Mucosa of gallbladder (tissue), 1 donor: Measurements from ENCODE around the gene IGSF21. TPM values are rescaled to one million over a fixed set of nuclear protein-coding genes. Genes with fewer than 3 reads are reported as not detected.

ENCODE experiments used
- DNase-seq: peaks from one replicate; pipeline ENCODE4 v3.0.0-alpha.2; 2020; ENCODE audit warnings: low spot score
- total RNA-seq: library from RNA; stranded (reverse); gene quantifications from one replicate; pipeline ENCODE4 v1.2.1, GENCODE V29; 2021
- donor health status: DM: no; HTN: no; CAD: no.

IGSF21 gene
- total RNA-seq, 1 donor from 2014 or later = 7.0 TPM

DNA sequence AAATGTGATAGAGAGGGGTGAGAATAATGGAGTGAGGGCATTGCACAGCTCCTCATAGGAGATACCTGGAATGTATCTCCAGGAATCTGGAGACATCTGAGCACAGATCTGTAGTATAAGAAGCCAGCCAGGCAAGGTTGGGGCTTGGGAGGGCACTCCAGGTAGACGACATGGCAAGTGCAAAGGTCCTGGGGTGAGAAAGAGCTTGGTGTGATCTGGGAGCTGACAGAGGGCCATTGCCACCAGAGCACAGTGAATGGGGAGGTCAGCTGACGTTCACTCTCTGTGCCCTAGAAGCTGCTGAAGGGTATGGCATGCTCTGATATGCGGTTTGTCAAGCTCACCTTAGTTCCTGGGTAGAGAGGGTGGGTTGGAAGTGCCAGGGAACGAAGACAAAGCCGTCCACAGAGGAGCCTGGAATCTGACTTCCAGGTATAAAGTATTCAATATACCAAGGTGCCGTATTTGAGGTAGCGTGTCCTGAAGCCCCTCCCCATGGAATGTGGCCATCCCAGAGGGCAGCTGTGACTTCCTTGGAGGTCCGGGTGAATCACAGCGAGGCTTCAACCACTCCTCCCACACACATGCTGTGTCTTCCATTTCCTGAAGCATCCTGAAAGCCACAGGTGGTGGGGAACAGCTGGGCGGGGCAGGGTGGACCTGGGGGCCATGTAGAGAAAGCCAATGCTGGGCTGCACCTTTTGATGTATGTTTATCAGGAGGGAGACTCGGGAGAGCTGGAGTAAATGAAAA, 190.5 kb downstream of the IGSF21 start:
- DNase-seq = no peak

DNA sequence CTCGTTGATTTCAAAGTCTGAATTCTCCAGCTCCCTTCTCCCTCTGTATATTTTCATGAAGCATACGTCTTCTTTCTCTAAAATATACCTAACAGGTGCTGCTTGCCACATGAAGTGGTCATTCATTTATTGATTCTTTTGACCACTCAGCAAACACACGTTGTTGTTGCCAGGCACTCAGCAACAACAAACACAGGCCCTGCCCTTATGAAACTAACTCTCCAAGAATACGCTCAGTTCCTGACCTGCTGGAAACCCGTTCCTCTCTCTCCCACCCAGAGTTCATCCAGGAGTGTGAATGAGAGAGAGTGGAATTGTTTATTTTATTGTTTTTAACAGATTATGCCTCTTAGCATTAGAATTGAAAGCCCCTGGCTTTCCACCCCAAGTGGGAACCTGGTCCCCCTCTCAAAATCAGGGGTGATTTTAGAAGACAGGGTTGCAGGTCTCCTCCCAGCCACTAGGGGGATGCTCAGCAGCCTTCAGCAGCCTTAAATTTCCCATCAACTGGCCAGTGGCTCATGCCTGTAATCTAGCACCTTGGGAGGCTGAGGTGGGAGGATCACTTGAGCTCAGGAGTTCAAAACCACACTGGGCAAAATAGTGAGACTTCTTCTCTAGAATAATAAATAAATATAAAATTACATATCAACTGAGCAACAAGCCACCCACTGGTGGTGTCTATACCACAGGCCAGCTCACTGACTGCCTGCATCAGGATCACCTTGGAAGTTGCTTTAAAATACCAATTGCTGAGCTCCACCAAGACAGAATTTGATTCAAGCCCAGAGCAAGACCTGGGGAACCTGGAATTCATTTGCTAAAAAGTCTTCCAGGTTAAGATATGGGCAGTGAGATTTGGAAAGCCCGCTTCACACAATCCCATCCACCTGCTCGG, 192.1 kb downstream of the IGSF21 start:
- DNase-seq = no peak

DNA sequence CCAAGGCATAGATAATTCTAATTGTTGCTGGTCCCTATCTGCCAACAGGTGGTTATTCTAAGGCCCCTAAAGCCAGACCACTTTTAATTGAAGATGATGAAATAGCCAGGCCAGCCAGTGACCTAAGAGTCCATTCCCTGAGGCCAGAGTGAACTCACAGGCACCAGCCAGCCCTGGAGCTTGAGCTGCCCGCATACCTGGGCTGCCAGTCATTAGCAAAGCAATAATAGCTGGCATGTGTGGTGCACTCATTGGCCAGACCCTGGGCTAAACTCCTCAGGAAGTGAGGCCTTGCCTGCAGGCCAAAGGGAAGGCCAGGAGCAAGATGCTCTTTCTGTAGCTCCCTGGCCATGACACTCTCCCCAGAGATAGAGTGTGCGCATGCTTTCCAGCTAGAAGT, 192.8 kb downstream of the IGSF21 start:
- no peak for DNase-seq

DNA sequence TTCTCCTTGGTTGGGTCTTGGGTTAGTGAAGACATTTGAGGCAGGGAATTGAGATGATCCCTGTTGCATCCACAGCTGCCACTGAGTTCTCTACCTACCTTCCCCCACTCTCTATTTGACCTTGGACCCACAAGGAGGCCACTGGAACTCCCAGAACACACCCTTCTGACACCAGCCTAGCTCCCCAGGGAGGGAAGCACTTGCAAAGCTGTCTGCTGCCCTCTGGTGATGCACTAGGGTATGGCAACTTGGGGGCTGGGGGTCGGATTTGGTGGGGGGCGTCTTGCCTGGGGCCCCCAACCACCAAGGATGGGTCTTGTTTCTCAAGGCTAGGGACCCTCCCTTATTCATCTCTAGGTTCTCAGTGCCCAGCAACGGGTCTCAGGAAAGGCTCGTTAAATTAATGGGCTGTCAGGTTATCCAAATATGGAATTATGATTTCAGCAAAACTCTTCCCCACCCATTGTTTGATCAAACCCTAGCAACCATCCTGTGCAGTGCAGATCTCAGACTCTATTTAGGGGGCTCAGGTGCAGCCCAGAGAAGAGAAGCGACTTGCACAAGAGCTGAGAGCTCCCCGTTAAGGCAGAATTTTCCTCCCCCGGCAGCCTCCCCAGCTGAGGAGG, 195.3 kb downstream of the IGSF21 start:
- DNase-seq = no peak

DNA sequence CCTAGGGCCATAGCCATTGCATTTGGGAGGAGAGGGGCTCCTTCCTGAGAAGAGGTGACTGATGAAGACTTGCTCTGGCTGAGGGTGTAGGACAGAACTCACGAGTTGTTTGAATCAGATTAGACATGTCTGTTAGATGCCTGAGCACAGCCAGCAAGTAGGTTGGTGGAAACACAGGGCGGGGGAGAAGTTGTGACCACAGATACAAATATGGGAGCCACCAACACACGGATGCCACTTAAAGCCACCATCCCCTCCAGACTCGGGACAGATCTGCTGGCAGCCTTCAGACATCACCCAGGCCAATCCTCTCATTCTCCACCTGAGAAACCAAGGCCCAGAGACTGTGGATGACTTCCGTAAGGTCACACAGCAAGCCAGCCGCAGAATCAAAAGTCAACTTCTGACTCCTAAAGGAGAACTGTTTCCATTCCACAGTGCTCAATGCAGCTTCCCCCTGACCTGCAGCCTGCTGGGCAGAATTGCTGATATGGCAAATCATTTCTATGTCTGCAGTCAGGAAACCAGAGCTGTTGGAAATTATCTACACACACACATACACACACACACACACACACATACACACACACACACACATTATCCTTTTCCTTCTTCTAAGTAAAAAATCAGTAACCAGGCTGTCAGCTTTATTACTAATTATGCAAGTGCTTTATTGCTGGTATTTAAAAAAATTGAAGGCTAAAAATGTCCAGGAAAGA, 196.7 kb downstream of the IGSF21 start:
- no peak for DNase-seq

DNA sequence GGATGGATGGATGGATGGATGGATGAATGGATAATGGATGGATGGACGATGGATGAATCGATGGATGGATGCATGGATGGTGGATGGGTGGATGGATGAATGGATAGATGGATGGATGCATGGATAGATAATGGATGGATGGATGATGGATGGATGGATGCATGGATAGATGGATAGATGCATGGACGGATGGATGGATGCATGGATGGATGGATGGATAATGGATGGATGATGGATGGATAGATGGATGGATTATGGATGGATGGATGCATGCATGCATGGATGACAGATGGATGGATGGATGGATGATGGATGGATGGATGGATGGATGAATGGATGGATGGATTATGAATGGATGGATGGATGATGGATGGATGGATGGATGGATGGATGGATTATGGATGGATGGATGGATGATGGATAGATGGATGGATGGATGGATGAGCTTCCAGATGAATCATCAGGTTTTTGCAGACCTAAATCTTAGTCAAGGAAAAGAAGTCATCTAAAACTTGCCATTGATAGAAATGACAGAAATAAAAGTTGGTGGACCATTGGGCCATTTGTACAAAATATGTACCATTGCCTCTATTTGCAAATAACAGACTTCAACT, 197.7 kb downstream of the IGSF21 start:
- DNase-seq = no peak

DNA sequence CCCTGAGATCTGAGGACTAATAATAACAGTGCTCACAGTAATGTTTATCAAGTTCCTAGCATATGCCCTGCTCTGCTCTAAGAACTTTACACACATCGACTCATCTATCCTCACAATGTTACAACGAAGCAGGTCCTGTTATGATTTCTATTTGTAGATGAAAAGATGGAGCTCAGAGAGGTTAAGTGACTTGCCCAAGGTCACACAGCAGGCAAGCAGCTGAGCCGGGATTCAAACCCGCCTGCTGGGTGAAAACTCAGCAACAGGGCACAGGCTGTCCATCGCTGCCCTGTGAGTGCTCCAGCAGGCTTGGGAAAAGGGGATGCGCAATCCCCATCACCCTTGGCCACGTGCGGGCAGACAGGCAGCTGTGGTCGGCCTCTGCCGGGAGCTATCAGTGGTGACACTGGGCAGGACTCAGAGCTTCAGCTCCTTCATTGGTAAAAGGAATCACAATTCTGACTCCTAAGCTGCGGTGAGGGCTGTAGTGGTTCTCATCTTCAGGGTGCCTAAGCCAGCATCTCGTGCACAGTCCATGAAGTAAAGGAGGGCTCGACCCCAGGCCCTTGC, 199.8 kb downstream of the IGSF21 start:
- DNase-seq = no peak

DNA sequence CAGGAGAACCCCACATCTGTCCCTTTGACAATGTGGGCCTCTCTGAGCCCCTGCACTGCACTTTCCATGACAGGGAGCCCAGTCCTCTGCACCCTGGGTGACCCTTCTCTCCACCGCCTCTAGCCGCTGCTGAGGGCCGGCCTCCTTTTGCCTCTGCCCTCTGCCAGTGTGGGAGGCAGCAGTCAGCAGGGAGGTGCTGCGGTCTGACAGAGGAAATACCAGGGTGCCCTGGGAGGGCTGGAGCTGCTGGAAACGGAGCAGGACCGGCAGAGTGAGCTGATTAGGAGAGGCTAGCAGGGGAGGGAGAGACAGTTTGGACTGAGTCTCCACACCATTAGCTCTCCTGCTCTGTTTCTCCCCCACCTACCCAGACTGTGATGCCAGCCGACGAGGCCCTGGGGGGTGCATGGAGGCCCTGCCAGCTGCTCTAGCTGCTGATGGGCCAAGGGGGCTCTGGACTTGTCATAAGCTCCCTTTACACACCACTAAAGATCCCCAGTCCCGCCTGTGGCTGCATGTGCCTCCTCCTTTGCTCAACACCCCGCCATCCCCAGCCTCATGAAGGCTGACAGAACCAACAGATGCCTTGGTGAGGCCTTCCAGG, 202.1 kb downstream of the IGSF21 start:
- no peak for DNase-seq

DNA sequence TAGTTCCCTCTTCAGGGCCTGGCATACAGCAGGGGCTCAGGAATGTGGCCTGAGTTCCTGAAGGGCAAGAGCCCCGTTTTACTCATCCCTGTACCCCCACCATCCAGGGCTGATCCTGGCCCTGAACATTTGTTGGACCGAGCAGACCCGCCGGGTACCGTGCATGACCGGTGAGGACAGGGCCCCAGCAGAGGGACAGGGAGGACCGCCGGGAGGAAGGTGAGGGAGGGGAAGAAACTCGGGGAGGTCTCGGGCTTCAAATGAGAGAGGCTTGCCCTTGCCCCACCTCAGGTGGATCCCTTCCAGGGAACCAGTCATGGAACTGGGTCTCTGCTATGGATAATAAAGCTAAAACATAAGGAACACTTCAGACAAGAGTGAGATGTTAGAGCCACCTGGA, 205.4 kb downstream of the IGSF21 start:
- DNase-seq = no peak

DNA sequence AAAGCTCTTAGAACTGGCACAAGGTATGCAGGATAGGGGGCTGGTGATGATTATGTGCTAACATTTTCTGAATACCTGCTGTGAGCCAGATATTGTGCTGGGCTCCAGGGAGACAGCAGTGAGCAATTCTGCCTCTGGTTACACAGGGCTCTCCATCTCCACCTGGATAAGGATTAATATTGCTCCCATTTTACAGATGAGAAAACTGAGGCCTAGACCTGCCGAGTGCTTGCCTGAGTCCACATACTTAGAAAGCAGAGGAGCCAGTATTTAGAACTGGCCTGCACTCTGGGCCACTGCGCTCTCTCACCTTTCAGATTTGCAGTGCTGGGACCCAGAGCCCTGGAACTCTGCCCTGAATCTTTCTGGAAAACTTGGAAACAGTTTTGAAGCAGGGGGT, 205.9 kb downstream of the IGSF21 start:
- no peak for DNase-seq

DNA sequence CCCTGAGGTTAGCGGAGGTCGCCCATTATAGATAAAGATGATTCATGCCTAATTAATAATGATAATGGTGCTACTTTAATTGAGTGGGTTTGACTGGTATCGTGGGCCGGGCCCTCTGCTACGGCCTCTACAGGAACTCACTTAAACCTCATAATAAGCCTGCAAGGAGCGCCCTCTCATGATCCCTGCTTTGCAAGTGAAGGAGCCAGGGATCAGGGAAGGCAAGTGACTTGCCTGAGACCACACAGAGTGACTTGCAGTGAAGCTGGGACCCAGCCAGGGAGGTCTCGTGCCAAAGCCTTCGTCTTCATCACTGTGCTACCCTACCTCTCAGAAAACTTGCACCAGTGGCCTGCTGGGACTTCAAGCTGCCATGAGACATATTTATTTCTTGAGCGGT, 206.8 kb downstream of the IGSF21 start:
- no peak for DNase-seq

DNA sequence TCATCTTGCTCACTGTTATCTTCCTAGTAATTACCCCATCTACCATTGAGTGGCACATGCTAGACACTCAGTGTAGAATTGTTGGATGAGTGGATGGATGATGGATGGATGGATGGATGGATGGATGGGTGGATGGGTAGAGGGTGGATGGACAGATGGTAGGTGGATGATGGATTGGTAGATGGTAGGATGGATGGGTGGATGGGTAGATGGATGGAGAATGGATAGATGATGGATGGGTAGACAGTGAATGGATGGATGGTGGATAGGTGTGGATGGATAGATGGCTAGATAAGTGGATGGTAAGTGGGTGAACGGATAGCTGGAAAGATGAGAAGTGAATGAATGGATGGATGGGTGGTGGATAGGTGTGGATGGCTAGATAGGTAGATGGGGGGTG, 207.9 kb downstream of the IGSF21 start:
- DNase-seq = no peak

DNA sequence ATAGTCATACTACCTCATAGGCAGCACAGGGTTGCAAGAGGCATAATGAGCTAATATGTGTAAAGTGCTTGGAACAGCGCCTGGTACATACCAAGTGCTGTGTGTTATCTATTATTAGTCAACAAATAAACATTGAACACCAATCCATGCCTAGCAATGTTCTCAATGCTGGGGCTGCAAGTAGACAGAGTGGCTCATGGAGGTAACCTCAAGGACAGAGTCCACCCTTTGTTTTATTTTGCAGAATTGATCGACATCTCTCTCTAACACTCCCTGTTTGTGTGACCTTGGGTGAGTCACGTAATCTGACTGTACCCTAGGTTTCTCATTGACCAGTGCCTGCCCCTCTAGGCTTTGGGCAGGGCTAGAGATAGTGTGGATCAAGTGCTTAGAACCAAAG, 209.2 kb downstream of the IGSF21 start:
- peak; percentile 84 for DNase-seq

DNA sequence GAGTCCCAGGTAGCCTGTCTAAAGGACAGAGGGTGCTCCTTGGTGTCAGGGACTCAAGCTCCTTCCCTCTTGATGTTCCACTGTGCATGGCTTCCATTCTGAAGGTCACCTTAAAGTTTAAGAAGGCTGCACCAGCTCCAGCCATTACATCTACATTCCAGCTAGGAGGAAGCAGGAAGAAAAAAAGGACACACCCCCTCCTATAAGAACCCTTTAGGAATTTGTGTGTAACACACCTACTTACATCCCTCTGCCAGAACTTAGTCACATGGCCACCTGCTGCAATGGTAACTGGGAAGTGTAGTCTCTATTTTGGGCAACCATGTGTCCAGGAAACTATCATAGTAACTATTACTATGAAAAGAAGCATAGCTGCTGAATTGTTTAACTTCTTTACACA, 211.5 kb downstream of the IGSF21 start:
- no peak for DNase-seq

DNA sequence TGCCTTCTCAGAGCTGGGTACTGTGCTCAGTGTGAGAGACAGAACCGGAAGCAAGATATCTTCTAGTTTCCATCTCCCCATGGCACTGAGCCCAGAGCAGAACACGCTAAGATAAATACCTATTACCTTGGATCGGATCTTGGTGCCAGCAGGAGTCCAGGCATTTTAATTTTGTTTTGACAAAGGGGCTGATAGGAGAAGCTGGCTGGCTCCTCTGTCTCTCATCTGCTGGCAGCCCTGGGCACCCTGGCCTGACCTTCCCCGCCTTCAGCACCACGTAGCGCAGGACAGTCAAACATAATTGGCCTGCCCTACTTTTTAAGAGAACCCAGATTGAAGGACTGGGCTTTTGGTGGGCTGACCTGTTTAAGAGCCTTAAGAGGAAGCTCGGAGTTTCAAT, 212.5 kb downstream of the IGSF21 start:
- peak; percentile 72 for DNase-seq

DNA sequence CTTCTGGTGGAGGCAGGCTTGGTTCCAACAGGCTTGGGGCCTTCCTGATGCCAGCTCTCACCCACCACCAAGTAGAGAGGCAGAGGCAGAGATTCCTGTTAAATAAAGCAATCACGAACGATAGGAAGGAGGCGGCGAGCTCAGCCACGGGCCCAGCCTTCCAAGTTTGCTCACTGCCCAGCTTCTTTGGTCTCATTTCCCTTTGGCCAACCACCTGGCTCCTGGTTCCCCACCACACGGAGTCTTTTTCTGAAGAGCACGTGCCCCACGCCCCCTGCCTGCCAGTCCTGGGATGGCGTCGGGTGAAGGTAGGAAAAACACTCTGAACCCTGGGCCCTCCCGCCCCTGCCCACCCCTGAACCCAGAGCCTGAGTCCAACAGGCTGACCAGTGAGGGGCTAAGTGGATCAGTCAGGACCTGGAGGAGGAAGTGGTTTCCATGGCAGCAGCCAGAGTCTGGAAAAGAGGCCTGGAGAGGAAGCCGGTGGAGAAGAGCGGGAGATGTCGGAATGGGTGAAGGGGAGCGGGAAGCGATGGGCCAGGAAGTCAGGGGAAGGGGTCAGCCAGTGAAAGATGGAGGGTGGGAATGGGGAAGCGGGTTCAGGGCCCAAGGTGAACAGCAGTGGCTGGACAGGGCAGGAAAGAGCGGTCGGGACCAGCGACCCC, 214.9 kb downstream of the IGSF21 start:
- no peak for DNase-seq

DNA sequence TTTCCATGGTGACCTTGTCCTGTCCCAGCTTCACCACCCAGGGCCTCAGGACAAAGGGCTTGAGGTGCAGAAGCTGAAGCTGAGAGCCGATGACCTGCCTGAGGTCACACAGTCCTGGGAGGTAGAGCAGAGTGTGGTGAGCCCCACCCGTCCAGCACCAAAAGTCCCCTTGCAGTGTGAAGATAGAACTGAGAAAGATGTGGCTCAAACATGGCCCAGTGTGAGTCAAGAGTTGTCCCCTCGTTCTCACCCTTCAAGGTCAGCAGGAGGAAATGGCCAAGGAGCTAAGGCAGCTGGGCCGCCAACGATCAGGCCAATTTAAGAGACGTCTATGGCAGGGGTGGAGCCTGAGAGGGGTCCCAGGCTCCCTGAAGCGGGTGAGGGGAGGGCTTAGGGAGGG, 215.7 kb downstream of the IGSF21 start:
- no peak for DNase-seq

DNA sequence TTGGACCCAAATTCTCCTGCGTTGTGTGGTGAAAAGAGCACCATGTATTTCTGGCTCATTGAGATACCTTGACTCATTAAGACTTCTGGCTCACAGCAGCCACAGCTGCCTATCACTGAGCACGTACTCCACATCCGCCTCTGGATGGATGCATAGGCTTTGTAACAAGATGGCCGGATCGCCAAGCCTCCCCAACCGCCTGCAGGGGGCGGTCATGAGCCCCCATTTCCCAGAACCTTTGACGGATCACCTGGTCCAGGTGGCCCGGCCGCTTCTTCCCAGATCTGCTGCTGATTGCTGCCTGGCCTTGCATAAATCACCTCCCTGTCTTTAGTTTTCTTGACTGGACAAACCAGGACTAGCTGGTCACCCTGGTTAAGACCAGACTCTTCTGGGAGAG, 216.6 kb downstream of the IGSF21 start:
- DNase-seq = no peak

DNA sequence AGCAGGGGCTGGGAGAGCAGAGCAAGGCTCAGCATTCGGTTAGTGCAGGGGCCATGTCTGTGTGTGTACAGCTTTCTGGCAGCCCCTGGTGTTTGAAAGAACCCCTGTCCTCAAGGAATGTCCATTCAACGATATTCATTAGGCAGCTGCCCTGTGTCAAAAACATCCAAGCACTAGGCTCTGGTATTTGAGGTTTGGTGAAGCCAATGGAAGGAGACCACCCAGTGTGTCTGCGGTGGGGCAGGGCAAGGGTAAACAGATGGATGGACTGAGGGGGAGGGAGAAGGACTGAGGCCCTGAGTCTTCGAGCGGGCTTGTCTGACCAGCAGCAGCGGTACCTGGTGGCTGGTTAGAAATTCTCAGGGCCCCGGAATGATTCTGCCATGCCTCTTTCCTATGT, 217.5 kb downstream of the IGSF21 start:
- no peak for DNase-seq

DNA sequence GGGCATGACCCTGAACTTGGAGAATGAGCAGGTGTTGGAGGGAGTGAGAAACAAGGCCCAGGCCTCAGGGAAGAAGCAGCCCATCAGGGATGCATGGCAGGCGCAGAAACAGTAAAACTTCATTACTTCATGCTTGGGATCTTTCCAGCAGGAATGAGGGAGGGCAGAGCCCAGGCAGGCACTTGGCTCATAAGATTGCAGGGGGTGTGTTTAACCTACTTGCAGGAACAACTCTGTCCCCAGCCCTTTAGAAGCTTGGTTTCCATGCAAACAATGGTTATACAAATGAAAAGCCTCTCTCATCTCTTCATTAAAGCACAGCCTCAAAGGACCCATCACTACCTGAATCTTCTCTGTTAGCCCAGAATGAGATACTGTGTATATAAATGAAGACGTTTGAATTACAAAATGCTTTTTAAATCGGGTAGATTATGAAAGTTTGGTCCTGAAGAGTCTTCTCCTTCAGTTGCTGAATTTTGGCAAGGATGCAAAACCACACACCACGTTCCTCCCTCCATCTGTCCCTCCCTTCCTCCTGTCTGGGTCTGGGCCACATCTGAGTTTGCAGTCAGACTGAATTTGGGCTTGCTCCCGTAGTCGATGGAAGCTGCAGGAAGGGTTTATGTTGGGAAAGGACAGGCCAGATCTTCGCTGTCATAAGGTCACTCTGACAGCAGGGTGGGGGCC, 218.8 kb downstream of the IGSF21 start:
- no peak for DNase-seq
